Upper lobe of left lung (tissue), 4 donors: ENCODE measurements around the gene WNT8B.

Experiments
- CTCF ChIP-seq, 6 experiments: fragments of 450-650 bp in 4 of 6; fragments of 200-600 bp in 2 of 6; sonication (generic) in 2 of 6; IDR thresholded peaks; one replicate each; pipeline ENCODE4 v1.5.1; 2016 to 2019; ENCODE audit warnings: antibody characterized with exemption in 6 of 6
- POLR2AphosphoS5 ChIP-seq, 2 donors: sonication (generic); formaldehyde crosslinking; IDR thresholded peaks; one replicate each; pipeline ENCODE4 v1.5.1; 2017; ENCODE audit warnings: antibody characterized with exemption in 2 of 2

GRCh38 chr10:100496567-100496966 lies 33.8 kb downstream of the WNT8B start:
- no peak for TF ChIP-seq CTCF (IDR thresholded peaks at IDR 0.05)
- no peak for TF ChIP-seq POLR2AphosphoS5 (IDR thresholded peaks at IDR 0.05)
